Measurements from ENCODE around the gene ZBTB6. TPM values are rescaled to one million over a fixed set of nuclear protein-coding genes. Genes with fewer than 3 reads are reported as not detected.

The ZBTB6 gene
- total and polyA plus RNA-seq, 2 of the 8 experiments (the other 6 are each of a cell fraction or from before 2014, with no cell fraction given): 2.0 to 10.0 TPM

- H4K5ac ChIP-seq (ENCODE audit: insufficient read length, low read depth, low read length): no peak overlapping the region
- no peak overlapping the region for H2BK20ac ChIP-seq (ENCODE audit: low read length)
- peaks cover 21 to 81% (median 62%) of the 10 kb centered on the region in 4 experiments for H3K36me3 ChIP-seq (ENCODE audit: control insufficient read depth in 2 of 4, insufficient read depth in 4 of 4, low read length in 3 of 4)
- H3K14ac ChIP-seq (ENCODE audit: insufficient read length): no peak overlapping the region
- no peak for DNase-seq (ENCODE audit: low read depth in 1 of 2, low spot score in 2 of 2)
- H2BK120ac ChIP-seq (replicated peaks; ENCODE audit: low read depth, low read length): no peak overlapping the region
- H3K9me3 ChIP-seq (ENCODE audit: insufficient read depth in 2 of 2, low read depth in 1 of 2, low read length in 1 of 2): no peaks in the 10 kb centered on the region
- H2BK15ac ChIP-seq (ENCODE audit: low read length): no peak overlapping the region
- no peak overlapping the region for H3K4me3 ChIP-seq (ENCODE audit: extremely low read depth in 1 of 4, insufficient read depth in 2 of 4, low read depth in 3 of 4, low read length in 4 of 4)
- H4K8ac ChIP-seq (ENCODE audit: extremely low read depth, insufficient read depth, low read length): no peak overlapping the region; the same call in 1 of the 2 replicates
- ChIA-PET POLR2A (ENCODE audit: partially characterized antibody) (interaction anchor here (0.5 kb wide), 1 partner anchor 93 kb away, joined by 3 read pairs; no protein-coding TSS in a partner anchor), CTCF (ENCODE audit: partially characterized antibody) (no interaction called here)
- no peak overlapping the region for H2AK5ac ChIP-seq (ENCODE audit: low read depth, low read length)
- H3K4ac ChIP-seq (replicated peaks; ENCODE audit: insufficient read length, low read depth, low read length): no peak overlapping the region
- no peak overlapping the region for H4K91ac ChIP-seq (replicated peaks; ENCODE audit: insufficient read length, low read length)
- H3K27ac ChIP-seq (ENCODE audit: low read depth, low read length): no peak overlapping the region
- H3K27me3 ChIP-seq (replicated peaks in 1 of 4; ENCODE audit: control insufficient read depth in 3 of 4, extremely low read depth in 1 of 4, insufficient read depth in 3 of 4, low read length in 3 of 4): no peaks in the 10 kb centered on the region
- TF ChIP-seq RAD21 (IDR thresholded peaks at IDR 0.05 in 1 of 2, conservative IDR thresholded peaks at IDR 0.05 in 1 of 2; ENCODE audit: low read depth in 2 of 2, low read length in 2 of 2) (no peak), TAF7 (optimal IDR thresholded peaks at IDR 0.05; ENCODE audit: borderline replicate concordance, low read depth, low read length) (no peak)
- no peaks in the 10 kb centered on the region for H3K23me2 ChIP-seq (ENCODE audit: low read depth, low read length)
- no peak for FAIRE-seq
- H3K4me2 ChIP-seq (ENCODE audit: insufficient read depth in 1 of 2, low read depth in 2 of 2, low read length in 2 of 2): no peak overlapping the region
- no peaks in the 10 kb centered on the region for H3K4me1 ChIP-seq (replicated peaks in 1 of 4; ENCODE audit: control insufficient read depth in 3 of 4, insufficient read depth in 4 of 4, low read length in 3 of 4)
- H3K79me2 ChIP-seq (ENCODE audit: control insufficient read depth in 1 of 2, insufficient read depth in 2 of 2, low read length in 2 of 2): no peaks in the 10 kb centered on the region
- H3K79me1 ChIP-seq (ENCODE audit: low read depth, low read length): no peaks in the 10 kb centered on the region
- H3K9ac ChIP-seq (replicated peaks in 1 of 4; ENCODE audit: extremely low read depth in 1 of 4, low read depth in 3 of 4, low read length in 3 of 4): no peak overlapping the region
- H4K20me1 ChIP-seq (replicated peaks in 1 of 2; ENCODE audit: control insufficient read depth in 1 of 2, insufficient read depth in 2 of 2, low read length in 2 of 2): peaks cover 0 to 3% of the 10 kb centered on the region in 2 experiments
- H2AFZ ChIP-seq (ENCODE audit: low read length): no peak overlapping the region
- no peak overlapping the region for H2BK5ac ChIP-seq (ENCODE audit: low read depth, low read length)
- H3K23ac ChIP-seq (ENCODE audit: insufficient read length): no peak overlapping the region
- no peak overlapping the region for H3K18ac ChIP-seq (ENCODE audit: extremely low read depth, low read length)
- no peak overlapping the region for H3K56ac ChIP-seq (replicated peaks; ENCODE audit: insufficient read length, low read depth, low read length)
- 82% methylated on average over 2 of the region's 2 CpGs; no CpG with 5 or more reads in 1 of the 2 experiments for WGBS, 2 experiments (ENCODE audit: extremely low coverage in 1 of 2, insufficient coverage in 1 of 2, insufficient read length in 1 of 2, insufficient replicate concordance in 2 of 2, low coverage in 1 of 2, low lambda C conversion rate in 2 of 2, missing lambda C conversion rate in 1 of 2)
- H2BK12ac ChIP-seq (ENCODE audit: low read depth, low read length): no peak overlapping the region
Observed at GRCh38 chr9:122879443-122879842, 33.7 kb downstream of the ZBTB6 start.

Measured in H1 (cell line).